ENCODE measurements around the gene ATP8A2.

The ATP8A2 gene

DNA sequence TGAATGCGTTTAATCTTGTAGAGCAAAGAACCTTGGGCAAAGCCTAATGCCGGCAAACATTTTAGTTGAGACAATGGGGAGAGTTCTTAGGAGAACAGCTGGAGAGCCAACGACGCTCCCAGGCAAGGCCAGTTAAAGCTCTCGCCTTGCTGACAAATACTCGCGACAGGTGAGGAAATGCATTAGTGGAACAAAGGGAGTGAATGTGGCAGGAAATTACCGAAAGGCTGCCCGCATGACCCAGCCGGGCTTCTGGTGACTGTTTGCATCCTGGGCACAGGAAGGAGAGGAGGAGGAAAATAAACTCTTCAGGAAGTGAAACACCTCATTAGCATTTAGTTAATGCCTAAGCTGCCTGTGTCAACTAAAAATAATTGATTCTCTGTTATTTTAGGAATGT, 605.4 kb downstream of the ATP8A2 start:
- no peak for DNase-seq

DNA sequence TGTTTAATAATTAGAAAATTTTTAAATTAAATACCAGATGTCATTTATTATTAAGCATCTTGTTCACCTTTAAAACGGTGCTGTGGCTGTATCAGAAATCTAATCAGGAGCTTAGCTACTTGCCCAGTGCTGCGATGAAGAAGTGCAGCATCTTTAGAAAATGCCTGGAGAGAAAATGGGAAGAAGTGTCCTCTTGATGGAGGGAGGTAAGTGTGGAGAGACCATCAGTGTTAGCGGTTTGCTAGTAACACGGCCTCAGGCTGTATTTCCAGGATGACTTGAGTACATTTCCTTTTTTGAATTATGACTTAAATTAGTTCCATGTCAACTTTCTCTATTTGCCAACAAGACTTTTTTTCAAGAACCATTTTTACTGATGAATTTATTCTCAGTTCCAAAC, 605.9 kb downstream of the ATP8A2 start:
- no peak for DNase-seq

DNA sequence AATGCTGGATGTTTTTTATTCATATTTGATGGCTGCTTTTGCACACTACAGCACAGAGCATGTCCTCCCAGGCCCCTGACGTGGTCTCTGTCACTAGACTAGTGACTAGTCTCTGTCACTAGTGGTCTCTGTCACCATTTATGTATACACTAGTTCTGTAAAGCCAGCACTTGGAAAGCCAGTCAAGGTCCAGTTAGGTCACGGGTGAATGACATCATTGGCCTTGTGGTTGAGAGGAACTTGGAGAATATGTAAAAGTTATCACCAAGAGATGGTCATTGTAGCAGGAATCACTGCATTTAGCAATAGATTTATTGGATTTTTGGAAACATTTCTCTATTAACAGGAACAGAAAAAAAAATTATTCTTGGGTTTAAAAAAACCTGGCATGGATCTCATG, 607.2 kb downstream of the ATP8A2 start:
- no peak for DNase-seq

DNA sequence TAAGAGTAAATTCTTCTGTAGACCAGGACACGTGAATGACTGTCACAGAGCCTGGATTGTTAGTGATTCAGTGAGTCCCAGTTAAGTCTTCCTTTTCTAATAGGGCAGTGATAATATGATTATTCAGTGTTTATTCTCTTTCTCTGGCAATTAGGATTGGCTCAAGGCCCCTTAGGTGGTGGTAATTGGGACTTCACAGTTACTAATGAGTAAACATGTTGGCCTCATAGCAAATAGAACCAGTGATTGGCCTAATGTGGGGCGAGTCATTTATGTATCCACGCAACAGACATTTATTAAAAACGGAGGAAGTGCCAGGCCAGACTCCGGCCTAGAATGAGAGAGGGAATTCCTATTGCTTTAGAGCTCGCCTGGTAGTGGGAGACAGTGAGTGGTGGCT, 607.6 kb downstream of the ATP8A2 start:
- DNase-seq = no peak

DNA sequence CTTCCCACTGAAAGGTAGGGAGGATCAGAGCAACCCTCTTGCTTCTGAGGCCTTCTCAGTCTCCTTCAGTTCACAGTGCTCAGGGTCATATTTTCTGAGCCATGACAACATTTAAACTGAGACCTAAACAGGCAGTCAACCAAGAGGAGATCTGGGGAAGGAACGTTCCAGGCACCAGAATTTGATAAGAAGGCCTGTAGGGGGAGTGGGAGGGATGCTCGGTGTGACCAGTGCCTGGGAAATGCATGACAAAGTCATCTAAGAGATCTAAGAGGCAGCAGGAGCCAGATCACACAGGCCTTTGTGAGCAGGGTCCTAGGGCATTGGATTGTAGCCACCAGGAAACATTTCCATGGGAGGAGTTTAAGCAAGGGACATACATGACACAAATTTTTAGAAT, 608.5 kb downstream of the ATP8A2 start:
- peak; percentile 29 for DNase-seq

DNA sequence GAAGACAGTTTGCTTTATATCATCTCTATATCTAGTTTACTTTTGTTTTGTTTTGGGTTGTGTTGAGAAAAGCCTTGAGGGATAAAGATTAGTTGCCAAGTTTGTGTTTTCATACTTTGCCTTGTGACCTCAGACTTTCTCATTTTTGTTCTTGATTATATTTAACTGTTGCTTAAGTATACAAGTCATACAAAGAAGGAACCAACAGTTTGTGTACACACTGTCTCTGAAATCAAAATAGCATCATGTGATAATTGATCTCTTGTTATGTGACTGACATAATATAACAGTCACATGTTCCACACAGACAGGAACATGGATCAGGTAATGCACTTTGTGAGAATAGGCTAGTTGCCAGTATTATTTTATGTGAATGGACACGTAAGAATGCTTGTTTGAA, 609.3 kb downstream of the ATP8A2 start:
- DNase-seq = no peak

DNA sequence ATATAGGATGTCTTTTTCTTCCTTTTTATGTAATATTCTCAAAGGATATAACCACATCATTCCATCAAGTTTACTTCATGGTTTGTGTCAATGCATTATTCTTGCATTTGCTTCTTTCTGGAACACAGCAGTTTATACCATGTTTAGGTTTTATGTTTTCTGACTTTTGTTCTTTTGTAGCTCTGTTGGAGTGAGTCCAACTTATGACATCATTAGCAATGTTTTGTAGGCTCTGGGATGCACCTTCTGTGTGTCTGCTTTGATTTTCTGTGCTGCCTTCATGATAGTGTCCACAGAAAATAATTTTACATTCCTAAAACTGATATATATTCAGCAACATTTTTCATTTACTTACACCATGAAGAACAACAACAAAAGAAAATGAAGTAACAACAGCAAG, 611.1 kb downstream of the ATP8A2 start:
- no peak for DNase-seq

DNA sequence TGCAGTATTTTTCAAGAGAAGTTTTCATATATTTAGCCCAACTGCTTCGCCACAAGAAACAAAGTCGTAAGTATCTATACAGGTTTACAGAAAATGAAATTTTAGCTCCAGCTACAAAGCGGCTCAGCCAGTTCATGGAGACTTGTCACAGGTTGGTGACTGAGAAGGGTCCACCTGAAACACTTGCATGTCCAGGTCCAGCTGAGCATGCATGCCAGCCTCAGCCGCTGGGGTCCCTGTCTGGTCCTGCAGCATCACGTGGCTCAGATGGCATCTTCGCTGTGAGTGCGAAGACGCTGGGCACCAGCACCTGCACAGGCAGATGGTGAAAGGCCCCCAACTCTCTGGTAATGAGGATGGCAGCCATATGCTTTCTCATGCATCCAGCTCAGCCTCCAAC, 616.2 kb downstream of the ATP8A2 start:
- no peak for DNase-seq

DNA sequence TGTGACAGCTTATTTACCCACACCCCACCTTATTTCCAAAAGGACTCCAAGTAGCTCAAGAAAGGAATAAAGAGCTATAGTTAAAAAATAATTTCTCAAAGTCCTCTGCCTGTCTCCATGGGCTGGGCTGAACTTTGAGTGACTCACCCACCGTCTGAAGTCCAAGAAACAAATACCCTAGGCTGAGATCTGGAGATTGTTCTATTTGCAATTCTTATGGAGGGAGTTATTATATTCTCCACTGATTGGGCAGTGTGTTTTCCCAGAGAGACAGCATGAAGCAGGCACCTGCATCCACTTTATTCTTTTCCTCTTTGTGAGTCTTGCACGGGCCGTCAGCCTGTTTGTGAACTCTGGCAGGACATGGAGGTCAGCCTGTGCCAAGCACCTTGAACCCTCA, 616.9 kb downstream of the ATP8A2 start:
- no peak for DNase-seq

DNA sequence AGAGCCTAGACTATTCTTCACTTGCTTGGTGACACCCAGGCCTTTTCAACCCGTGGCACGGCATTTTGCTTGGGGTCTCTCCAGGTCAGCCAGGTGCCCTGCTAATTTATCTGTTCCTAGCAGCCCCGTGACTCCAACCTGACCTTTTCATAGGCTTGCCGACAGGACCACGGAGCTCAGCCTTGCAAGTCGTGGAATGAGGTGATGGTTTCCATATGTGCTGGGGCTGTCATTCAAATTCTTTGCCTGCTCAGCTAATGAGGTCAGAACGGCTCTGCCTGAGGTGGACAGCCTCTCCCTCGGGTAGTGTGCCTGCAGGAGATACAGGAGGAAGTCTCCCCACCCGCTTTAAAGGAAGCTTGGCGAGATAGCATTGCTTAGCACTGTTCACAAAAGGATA, 619.0 kb downstream of the ATP8A2 start:
- peak; percentile 71 for DNase-seq

DNA sequence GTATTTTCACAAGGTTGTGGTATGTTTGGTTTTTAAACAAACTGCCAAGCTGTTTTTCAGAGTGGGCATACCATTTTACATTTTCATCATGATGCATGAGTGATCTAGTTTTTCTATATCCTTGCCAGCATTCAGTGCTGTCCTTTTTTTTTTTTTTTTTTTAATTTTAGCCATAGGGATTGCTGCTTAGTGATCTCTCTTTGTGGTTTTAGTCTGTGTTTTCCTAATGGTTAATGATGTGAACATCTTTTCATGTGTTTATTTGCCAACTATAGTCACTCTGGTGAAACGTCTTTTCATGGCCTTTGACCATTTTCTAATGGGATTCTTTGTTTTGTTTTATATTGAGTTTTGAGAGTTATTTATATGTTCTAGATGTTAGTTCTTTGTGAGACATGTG, 620.3 kb downstream of the ATP8A2 start:
- DNase-seq = peak; percentile 67

DNA sequence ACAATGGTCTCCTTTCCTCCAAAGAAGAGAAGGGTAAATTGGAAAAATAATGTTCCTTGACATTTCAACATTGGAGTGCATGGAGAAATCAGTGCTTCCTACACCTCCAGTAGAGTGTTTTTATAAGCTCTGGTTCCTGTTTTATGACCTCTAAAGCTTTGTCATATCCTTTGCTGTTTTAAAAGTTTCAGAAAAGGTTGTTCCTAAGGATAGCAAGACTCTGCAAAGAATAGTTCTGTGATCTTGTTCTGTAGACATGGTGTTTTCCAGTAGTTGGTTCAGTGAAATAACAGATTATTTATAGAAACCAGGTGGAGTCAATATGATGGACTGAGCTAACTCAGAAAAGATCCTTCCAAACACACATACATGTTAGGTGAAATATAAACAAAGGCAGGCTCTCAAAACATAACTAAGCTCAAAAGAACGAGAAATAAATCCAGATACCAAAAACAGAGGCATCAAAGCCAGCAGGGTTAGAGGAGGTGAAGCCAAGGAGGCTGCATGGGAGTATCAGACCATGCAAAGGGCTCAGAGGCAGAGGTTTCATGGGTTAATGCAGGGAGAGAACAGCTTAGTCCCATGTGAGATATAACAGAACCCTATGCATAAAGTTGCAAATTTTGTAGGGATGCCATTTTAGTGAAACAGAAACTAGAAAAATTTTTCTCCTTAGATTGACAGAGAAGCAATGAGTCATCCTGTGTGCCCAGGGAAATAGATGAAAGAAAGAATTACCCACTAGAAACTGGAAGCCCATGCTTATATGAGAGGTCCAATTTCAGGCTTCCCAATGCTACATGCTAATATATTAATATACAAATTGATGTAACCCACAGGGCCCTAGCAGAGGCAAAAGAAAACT, 635.7 kb downstream of the ATP8A2 start:
- peak; percentile 29 for DNase-seq

DNA sequence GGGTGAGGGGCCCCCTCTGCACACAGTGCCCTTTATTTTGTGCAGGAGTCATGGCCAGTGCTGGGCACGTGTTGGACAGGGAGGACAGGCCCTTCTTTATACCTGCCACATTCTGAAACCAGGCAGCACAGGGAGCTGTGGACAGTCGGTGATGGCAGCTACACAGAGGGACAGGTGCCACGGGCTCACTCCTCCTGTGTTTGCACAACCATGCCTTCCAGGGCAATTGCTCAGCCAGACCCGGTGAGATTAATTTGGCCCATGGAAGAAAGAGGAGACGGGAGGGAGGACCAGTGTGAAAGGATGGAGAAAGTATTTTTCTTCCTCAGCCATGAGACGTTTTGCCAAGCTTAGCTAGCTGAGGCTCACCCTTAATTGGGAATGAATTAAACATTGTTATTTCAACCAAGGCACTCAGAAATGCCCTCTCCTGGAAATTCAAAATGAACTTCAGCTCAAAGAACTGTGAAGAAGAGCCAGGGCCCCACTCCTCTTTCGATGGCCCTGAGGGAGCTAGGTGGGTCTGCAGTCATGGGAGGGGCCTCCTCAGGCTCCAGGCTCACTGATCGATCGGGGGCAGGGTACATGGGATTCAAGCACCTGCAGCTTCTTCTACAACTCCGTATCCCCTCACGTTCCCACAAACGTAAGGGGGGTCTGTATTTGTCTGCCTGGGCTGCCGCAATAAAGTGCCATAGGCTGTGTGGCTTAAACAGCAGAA, 638.9 kb downstream of the ATP8A2 start:
- no peak for DNase-seq

DNA sequence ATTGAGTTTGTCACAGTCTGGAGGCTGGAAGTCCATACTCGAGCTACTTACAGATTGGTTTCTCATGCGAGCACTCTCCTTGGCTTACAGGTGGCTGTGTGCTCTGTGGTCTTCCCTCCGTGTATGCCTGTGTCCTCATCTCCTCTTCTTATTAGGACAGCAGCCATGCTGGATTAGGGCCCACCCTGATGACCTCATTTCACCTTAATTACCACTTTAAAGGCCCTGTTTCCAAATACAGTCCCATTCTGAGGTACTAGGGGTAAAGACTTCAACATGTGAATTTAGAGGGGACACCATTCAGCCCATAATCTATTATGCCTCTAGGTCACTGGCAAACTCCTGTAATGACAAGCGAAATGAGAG, 639.4 kb downstream of the ATP8A2 start:
- DNase-seq = no peak

DNA sequence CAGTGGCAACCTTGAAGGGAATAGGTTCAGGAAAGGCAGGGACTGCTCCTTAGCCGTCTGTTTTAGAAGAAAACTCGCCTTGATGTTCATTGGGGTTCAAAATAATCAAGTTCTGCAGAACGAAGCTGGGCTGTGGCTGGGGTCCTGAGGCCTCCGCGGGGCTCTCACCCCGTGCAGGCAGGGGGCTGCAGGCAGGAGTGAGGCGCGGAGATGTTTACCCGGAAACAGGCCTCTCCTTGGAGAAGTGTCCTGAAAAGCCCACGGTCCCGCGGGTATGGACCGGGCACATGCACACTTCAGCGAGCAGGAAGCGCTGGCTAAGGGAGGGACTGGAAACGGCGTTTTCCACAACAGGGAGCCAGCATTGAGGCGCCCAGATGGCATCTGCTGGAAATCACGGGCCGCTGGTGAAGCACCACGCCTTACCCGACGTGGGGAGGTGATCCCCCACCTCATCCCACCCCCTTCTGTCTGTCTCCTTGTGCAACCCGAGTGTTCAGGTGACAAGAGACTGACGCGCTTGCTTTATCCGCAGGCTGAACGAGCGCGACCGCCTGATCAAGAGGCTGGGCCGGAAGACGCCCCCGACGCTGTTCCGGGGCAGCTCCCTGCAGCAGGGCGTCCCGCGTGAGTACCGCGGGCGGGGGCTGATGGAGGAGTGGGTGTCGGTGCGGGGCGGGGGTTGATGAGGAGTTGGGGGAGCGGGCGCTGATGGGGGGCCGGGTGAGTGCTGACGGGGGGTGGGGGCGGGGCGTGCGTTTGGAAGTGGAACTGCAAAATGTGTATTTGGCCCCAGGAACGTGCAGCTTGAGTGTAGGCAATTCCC, 640.4 kb downstream of the ATP8A2 start:
- DNase-seq = no peak

DNA sequence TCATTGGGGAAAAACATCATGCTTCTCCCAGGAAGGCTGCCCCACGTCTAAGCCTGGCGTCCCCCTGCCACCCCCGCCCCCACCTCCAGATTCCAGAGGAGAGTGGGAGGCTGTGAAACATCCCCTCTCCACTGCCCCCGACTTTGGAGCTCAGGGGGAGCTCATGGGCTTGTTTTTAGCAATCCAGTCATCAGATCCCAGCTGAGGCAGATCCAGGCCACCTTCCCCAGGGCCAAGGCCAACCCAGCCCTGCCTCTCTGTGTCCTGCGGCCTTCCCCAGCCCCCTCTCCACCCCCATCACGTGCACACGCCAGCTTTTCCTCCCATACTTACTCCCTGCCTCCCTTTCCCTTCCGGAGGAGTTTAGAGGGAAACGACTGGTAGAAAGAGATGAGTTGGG, 641.2 kb downstream of the ATP8A2 start:
- no peak for DNase-seq

DNA sequence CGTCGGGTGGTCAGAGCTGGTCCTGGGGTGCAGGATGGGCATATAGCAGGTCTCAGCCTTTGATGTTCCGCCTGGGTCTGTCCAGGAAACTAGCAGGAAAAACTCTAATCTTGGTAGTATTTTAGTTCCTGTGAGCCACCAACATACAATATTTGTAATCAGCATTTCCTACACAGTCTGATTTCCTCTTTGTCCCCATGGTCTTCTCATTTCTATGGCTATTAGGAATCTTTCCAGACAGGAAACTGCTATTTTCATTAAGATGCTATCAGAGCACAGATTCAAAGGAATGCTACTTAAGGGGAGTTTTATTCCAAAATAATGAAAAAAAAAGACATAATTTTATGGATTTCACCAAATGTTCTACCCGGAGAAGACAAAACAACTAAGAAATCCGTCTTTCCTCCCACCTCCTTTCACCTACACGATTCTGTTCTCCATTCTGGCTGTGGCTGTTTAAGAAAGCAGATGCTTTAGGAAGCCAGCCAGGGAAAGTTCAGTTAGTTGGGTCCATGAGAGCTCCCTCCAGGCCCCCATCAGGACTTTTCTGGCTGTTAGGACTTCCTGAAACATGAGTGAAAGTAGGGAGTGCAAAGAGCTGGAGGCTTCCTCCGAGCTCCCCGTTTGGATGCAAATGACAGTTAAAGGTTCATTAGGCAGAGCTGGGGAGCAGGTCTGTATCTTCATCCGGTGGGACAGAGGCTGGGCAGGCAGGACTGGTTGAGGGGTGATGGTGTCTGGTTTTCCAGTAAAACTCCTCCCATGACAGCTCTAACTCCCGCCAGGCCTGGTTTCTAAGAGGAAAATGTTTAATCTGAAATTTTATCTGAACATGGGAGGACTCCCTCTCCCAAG, 643.7 kb downstream of the ATP8A2 start:
- DNase-seq = no peak

DNA sequence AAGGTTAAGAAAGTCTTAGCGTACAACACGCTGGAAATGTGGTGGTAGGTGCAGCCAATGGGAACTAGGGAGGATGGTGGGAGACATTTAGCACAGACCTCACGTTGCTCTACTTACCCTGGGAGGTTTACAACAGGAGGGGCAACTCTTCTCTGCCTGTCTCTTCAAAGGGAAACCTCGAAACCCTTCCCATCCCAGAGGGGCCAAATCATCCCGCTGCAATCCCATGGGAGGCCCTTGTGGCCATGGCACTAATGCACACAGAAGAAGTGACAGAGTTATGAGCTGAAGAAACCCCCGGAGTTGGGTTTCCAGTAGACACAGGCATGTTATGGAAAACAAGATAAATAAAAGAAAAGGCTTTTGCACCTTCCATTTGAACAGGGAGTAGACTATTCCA, 644.4 kb downstream of the ATP8A2 start:
- DNase-seq = no peak

DNA sequence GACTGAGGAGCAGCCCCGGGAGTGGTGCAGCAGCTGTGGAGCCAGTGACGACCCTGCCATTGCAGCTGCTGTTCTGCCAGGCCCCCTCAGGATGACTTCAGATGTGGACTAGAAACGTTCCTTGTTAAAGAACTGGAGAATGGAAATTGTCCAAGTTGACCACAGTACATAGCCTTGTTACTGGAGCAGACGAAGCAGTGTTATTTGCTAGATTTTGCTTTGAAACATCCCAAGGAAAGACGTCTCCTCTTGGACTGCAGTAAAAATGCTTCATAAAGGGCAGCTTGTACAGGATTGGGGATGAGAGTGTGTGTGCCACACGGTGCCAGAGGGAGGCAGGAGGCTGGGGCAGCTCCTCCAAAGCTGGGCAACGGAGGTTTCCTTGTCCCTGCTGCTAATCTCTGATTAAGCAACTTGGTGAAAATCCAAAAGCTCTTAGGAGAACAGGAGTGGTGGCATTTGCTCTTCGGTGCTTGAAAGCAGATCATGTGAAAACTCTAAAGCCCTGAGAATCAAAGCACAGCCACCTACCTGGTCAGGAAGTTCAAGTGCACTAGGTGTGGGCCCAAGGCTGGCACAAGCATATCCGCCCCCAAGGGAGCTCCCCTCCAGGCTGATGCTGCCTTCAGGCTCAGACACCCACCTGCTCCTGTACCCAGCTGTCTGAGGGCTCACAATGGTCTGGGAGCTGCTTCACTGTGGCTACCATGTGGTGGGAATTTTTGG, 645.6 kb downstream of the ATP8A2 start:
- no peak for DNase-seq

DNA sequence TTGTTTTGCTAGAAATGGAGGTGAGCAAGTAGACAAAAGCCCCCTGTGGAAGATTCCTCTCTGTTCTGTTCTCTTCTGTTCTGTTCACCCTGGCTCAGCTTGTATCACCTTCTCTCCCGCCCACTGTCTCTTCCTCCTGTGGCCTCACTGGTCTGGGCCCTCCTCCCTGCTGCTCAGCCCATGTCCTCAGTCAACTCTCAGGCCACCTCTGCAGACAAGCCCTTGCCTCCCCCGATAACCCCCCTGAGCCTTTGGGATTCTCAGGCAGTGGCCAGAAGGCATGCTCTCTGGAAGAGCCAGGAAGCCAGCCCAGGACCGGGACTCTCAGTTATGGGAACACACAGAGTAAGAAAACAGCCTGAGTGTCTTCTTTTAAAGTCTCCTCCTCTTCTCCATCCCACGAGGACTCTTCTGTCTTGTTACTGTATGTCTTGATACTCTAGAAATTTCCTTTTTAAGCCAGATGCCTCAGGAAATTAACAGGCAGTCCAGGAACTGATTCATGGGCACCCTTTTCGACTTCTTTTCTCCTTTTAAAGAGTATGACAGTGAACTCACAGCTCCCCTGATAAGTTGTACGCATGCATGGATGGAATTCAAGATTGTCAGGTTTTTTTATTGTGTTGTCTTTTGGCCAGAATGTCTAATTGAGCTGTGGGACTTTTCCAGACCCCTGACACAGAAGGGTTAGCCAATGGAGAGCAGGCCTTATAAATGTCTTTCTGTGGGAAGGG, 646.3 kb downstream of the ATP8A2 start:
- DNase-seq = peak; percentile 44

DNA sequence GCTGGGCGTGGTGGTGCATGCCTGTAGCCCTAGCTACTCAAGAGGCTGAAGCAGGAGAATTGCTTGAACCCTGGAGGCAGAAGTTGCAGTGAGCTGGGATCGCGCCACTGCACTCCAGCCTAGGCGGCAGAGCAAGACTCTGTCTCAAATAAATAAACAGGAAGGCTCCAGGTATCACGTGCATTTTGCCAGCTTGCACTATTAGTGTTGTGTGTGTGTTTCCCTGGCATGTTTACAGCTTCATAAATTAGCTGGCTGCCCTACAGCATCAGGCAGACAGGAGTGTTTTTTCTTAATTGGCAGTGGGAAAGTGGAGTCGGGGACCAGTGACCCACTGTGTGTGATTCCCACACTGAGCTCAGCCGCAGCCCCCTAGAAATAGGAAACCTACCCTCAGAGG, 647.5 kb downstream of the ATP8A2 start:
- no peak for DNase-seq
